Parathyroid adenoma (tissue), 2 donors: ENCODE results near the gene AGTRAP.

Experiments used
- H2AFZ ChIP-seq: fragments of 300-600 bp; sonication (generic); one replicate; pipeline ENCODE4 v1.7.0; 2017; ENCODE audit warnings: antibody characterized with exemption, mild to moderate bottlenecking
- H3K27ac ChIP-seq: fragments of 300-600 bp; sonication (generic); one replicate; pipeline ENCODE4 v1.7.0; 2017
- H3K27me3 ChIP-seq: fragments of 300-600 bp; sonication (generic); one replicate; pipeline ENCODE4 v1.7.0; 2017; ENCODE audit warnings: low read length; ENCODE audit not compliant: control insufficient read depth, insufficient read depth
- H3K36me3 ChIP-seq: fragments of 300-600 bp; sonication (generic); one replicate; pipeline ENCODE4 v1.7.0; 2017; ENCODE audit warnings: low read length; ENCODE audit not compliant: control insufficient read depth, insufficient read depth
- H3K4me1 ChIP-seq: fragments of 300-600 bp; sonication (generic); one replicate; pipeline ENCODE4 v1.7.0; 2017; ENCODE audit warnings: control low read depth
- H3K4me2 ChIP-seq: fragments of 300-600 bp; sonication (generic); one replicate; pipeline ENCODE4 v1.7.0; 2017; ENCODE audit warnings: low read length
- H3K4me3 ChIP-seq: fragments of 300-600 bp; sonication (generic); one replicate; pipeline ENCODE4 v1.7.0; 2017; ENCODE audit warnings: low read depth, low read length
- H3K79me2 ChIP-seq: fragments of 300-600 bp; sonication (generic); one replicate; pipeline ENCODE4 v1.7.0; 2017; ENCODE audit warnings: control low read depth
- H3K9ac ChIP-seq: fragments of 300-600 bp; sonication (generic); one replicate; pipeline ENCODE4 v1.7.0; 2017; ENCODE audit warnings: mild to moderate bottlenecking
- H3K9me3 ChIP-seq: fragments of 300-600 bp; sonication (generic); one replicate; pipeline ENCODE4 v1.7.0; 2017; ENCODE audit warnings: low read length; ENCODE audit not compliant: control insufficient read depth
- TF ChIP-seq, protein P1 (sequence below): fragments of 300-600 bp; sonication (generic); IDR thresholded peaks from one replicate; pipeline ENCODE4 v1.7.0; 2017; ENCODE audit warnings: antibody characterized with exemption, mild to moderate bottlenecking
- donor health status: primary hyperparathyroidism.

Gene AGTRAP

GRCh38 chr1:11787251-11787803, 51.4 kb downstream of the AGTRAP start:
- H3K27ac ChIP-seq: peak overlapping the region; percentile 42
- no peak overlapping the region for H3K9ac ChIP-seq
- H3K27me3 ChIP-seq: no peaks in the 10 kb centered on the region
- no peaks in the 10 kb centered on the region for H3K9me3 ChIP-seq
- peaks cover 13% of the 10 kb centered on the region for H3K4me1 ChIP-seq
- H3K79me2 ChIP-seq: no peaks in the 10 kb centered on the region
- peak overlapping the region; percentile 70 for H2AFZ ChIP-seq
- TF ChIP-seq, protein P1, sequence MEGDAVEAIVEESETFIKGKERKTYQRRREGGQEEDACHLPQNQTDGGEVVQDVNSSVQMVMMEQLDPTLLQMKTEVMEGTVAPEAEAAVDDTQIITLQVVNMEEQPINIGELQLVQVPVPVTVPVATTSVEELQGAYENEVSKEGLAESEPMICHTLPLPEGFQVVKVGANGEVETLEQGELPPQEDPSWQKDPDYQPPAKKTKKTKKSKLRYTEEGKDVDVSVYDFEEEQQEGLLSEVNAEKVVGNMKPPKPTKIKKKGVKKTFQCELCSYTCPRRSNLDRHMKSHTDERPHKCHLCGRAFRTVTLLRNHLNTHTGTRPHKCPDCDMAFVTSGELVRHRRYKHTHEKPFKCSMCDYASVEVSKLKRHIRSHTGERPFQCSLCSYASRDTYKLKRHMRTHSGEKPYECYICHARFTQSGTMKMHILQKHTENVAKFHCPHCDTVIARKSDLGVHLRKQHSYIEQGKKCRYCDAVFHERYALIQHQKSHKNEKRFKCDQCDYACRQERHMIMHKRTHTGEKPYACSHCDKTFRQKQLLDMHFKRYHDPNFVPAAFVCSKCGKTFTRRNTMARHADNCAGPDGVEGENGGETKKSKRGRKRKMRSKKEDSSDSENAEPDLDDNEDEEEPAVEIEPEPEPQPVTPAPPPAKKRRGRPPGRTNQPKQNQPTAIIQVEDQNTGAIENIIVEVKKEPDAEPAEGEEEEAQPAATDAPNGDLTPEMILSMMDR: no peak
- no peaks in the 10 kb centered on the region for H3K36me3 ChIP-seq
- no peak overlapping the region for H3K4me3 ChIP-seq
- peak overlapping the region; percentile 23 for H3K4me2 ChIP-seq

DNA sequence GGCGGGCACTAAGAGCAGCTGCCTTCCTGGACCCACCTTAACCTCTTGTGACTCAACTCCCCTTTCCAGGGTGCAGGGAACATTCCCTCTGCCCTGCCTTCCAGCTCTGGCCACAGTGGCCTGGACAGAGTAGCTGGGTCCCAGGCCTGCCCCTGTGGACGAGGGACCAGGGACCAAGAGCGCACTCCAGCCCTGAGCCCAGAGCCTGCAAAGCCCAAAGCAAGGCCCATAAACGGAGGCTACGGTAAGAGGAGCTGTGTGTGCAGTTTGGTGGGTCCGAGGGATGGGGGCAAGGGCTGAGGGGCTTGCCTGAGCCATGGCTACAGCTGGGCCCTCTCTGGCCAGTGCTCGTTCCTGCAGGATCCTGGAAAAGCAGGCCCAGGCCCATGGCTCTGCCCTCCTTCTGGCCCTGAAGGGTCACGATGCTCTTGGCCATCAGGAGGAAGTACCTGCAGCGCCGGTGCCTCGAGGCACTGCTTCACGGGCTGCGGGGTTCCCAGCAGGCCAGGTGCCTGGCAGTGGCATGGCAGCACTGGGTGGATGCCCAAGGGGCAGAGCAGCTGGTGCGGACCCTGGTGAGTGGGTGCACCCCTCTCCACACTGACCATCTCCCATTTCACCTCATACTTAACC, 52.0 kb downstream of the AGTRAP start:
- Histone ChIP-seq H3K79me2 (no peaks in the 10 kb centered on the region), H3K4me3 (no peak overlapping the region), H3K27me3 (no peaks in the 10 kb centered on the region), H3K27ac (peak overlapping the region; percentile 42), H3K36me3 (no peaks in the 10 kb centered on the region), H3K4me2 (peak overlapping the region; percentile 23), H3K9me3 (no peaks in the 10 kb centered on the region), H3K4me1 (peaks cover 13% of the 10 kb centered on the region), H2AFZ (no peak overlapping the region), H3K9ac (no peak overlapping the region)
- TF ChIP-seq, protein P1: no peak

DNA sequence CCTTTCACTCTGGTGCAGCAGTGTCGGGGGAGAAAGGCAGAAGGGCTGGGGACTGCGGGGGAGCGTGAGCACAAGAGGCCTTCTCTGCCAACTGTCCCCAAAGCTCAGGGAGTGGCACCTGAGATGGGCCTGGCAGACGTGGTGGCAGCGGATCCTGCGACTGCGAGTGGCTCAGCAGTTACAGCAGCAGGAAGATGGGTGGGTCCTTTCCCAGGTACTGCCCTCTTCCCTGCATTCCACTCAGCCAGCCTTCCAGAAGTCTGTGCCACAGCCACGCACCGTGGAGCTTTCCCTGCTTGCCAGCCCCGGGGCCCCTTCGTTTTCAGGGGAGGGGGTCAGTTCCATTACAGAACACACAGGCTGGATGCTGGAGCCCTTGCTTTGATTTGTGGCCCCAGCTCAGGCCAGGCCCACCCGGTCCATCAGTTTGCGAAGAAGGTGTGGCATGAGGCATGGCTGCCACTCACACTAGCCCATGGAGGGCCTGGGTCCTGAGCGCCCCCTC, 52.7 kb downstream of the AGTRAP start:
- TF ChIP-seq, protein P1: no peak
- Histone ChIP-seq H3K36me3 (no peaks in the 10 kb centered on the region), H3K4me1 (peaks cover 13% of the 10 kb centered on the region), H3K27ac (peak overlapping the region; percentile 87), H3K4me3 (no peak overlapping the region), H3K4me2 (no peak overlapping the region), H3K79me2 (no peaks in the 10 kb centered on the region), H3K27me3 (no peaks in the 10 kb centered on the region), H3K9me3 (no peaks in the 10 kb centered on the region), H2AFZ (no peak overlapping the region), H3K9ac (no peak overlapping the region)

DNA sequence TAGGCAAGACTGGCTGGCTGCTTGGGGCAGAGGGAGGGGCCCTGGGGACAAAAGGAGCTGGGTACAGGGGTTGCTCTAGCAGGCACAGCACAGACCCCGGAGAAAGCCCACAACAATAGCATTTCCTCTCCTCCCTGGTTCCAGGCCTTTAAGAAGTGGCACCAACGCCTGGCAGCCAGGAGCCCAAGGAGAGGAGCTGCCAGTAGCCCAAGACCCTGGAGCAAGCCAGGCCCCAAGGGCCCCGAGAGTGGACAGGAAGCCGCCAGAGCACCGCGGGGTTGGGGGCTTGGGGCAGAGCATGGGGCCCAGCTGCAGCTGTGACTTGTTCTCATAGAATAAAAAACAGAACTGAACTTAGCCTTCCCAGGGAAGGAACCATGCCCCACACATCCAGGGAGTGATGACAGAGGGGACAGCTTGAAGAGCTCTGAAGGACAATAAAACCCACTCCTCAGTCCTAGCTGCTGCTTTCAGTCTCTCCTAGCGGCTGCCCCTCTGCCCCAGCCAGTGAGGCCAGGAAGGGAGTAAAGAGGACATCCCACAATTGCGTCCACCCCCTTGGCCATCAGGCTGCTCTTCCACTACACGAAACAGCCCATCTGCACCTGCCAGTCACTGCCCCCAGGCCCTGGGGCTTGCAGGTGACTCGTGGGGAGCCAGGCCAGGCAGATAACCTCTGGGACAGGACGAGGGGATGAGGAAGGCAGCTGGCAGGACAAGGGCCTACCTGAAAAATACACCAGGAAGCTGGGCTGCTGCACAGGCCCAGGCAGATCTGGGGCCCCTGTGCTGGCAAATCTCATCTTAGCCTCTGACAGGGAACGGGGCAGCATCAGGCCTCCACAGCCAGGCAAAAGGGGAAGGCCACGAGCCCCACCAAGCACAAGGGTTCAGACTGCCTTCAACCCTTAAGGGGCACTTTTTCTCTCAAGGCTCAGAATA, 53.5 kb downstream of the AGTRAP start:
- H3K9ac ChIP-seq: no peak overlapping the region
- H3K4me1 ChIP-seq: peaks cover 13% of the 10 kb centered on the region

More for the DNA sequence above, 53.5 kb downstream of the AGTRAP start:
- Histone ChIP-seq H3K27me3 (no peaks in the 10 kb centered on the region), H2AFZ (no peak overlapping the region), H3K27ac (peak overlapping the region; percentile 87), H3K4me3 (no peak overlapping the region), H3K4me2 (no peak overlapping the region), H3K9me3 (no peaks in the 10 kb centered on the region), H3K79me2 (no peaks in the 10 kb centered on the region), H3K36me3 (no peaks in the 10 kb centered on the region)
- TF ChIP-seq, protein P1: no peak
